Ammon's horn (tissue), 1 donor: ENCODE data around the gene TFE3.

ENCODE experiments used
- DNase-seq: peaks from one replicate; pipeline ENCODE4 v3.0.0-alpha.2; 2016; ENCODE audit warnings: low spot score

Gene TFE3

DNA sequence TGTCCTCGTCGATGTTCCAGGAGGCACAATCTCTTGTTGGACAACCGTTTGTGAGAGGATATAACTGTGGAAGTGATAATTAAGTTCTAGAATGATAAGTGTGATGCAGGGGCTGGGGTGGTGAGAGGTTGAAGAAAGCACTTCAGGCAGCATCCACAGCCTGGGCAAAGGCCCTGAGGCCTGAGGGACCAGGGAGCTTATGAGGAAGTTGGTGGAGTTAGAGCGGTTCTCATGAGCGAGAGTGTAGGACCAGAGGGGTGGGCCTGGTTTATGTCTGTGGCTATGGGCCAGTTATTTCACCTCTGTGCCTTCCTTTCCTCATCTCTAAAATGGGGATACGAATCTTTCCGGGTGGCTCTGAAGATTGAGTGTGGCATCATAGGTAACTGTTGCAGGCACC is 18.3 kb upstream of the TFE3 start:
- DNase-seq, result no peak

GRCh38 chrX:49060914-49061313 is 17.8 kb upstream of the TFE3 start:
- no peak for DNase-seq

- DNase-seq, result no peak
Measured at GRCh38 chrX:49059681-49060085, 16.5 kb upstream of the TFE3 start.

DNA sequence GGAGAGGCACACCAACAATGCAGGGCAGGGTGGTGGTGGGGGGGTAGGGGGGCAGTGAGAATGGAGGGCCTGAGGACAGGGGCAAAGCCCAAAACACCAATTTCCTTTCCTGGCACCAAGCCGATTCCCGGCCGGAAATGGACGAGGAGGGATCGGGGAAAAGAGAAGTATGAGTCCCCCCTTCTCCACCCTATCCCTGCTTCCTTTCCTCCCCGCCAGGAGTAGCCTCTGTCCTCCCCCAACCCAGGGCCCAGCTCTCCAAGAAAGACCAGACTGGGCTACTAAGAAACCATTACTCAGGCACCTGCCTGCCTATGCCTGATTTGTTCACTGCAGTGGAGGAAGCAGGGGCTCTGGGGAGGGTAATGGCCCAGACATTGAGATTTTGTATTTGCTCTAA is 16.0 kb upstream of the TFE3 start:
- DNase-seq, result no peak

GRCh38 chrX:49058794-49059193 is 15.6 kb upstream of the TFE3 start, which contains the start of gene CCDC120:
Gene CCDC120 (plus strand): TSS chrX:49058999. CDS start chrX:49062042, 3,043 bp downstream.
- DNase-seq, result no peak

GRCh38 chrX:49054073-49054762 is 11.1 kb upstream of the TFE3 start:
- no peak for DNase-seq

GRCh38 chrX:49053223-49054072 is 10.3 kb upstream of the TFE3 start:
- DNase-seq, result peak; percentile 27

DNA sequence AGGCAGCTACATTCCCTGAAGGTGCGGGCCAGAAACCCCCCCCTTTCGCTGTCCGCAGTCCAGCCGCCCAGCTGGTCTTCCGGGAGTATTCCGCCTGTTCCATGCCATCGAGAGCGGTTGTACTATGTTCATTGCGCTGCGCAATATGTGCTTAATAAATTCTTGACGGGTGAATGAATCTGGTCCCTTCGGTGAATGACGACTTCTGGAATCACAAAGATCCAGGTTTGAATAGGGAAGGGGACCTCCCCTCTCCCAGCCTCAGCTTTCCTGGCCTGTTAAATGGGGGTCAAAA is 777 bp upstream of the TFE3 start:
- no peak for DNase-seq

GRCh38 chrX:49042581-49043219 is 457 bp downstream of the TFE3 start:
- DNase-seq, result no peak

- DNase-seq, result peak; percentile 9
Measured at GRCh38 chrX:49041744-49042580, 1.2 kb downstream of the TFE3 start.

DNA sequence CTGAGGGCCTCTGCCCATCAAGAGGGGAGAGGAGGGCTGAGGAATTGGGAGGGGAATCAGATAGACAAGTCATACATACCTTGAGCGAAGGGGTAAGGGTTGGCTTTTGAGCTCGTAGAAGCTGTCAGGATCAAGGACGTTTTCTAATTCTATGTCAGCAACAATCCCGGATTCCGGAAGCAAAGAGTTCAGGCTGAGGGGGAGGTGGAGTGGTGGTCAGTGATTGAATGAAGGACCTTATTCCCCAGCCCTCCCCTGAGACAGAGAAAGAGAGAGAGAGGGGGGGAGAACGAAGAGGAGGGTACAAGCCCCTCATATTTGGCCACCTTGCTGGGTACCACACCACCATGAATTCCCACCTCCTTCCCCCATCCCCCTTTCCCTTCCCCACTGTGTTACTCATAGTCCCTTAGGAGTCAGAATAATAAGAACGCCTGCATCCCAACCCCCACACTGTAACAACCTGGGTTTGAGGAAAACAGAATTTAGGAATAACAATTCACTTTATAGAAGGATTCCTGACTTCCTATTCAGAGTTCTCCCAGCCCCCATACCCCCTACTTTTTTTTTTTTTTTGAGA is 2.7 kb downstream of the TFE3 start:
- no peak for DNase-seq

- peak; percentile 62 for DNase-seq
Measured at GRCh38 chrX:49039598-49040375, 3.4 kb downstream of the TFE3 start.

- DNase-seq, result no peak
Measured at GRCh38 chrX:49037883-49038475, 5.2 kb downstream of the TFE3 start.

DNA sequence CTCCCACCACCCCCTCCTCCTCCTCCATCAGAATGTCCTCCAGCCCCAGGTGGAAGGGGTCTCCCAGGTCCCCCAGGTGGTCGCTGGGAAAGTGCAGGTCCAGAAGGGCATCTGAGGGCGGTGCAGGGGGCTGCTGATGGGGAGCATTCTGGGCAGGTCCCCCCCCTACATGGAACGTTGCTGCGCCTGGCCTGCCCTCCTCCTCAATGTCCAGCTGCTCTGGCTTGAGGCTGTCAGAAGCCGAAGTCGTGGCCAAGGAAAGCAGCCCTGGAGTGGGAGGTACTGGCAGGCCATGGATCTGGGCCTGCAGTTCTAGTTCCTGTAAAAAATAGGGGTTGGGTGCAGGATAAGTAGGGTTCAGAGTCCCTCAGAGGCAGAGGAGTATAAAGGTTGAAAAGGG is 12.9 kb downstream of the TFE3 start:
- no peak for DNase-seq

DNA sequence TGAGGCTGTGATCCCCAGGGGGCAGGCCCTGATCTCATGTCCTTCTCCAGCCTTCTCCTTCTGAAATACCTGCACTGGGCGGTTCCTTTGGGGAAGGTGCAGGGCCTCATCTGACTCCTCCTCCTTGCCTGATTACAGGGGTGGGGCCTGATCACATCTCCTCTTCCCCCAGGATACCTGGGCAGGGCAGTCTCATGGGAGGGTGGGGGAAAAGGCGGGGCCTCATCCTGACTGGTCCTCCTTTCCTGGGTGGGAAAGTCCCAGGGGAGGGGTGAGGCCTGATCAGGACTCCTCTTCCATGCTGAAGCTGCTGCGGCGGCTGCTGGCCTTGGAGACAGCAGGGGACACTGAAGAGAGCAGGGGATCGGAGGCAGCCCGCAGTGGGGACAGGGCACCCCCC is 13.3 kb downstream of the TFE3 start:
- no peak for DNase-seq

GRCh38 chrX:49019599-49020249 is 23.4 kb downstream of the TFE3 start:
- DNase-seq, result no peak

GRCh38 chrX:49019050-49019449 is 24.1 kb downstream of the TFE3 start:
- no peak for DNase-seq

DNA sequence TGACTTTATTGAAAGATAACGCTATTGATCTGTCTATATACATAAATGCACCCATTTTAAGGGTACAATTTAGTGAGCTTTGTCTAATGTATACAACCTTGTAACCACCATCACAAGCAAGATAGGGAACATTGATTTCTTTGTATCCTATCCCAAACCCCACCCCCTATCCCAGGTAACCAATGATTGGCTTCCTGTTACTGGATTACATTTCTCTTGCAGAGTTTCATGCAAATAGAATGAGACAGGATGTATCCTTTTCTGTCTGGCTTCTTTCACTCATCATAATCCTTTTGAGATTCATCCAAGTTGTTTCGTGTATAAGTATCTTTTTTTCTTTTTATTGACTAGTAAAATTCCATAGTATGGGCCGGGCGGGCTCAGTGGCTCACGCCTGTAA is 39.5 kb downstream of the TFE3 start:
- DNase-seq, result no peak

GRCh38 chrX:49002091-49002935 is 40.8 kb downstream of the TFE3 start, which contains the start of gene GRIPAP1:
Gene GRIPAP1 (minus strand): TSS chrX:49002264. CDS start chrX:49002229, 35 bp downstream.
- DNase-seq, result peak; percentile 74
